Stimulated activated naive CD8-positive, alpha-beta T cell treated with anti-CD3 and anti-CD28 coated beads, Interleukin-15, Interleukin-2, amounts not matched to agents 100 ng/mL and 50 ng/mL, for 24 hours (primary cell): ENCODE data around the gene CDC42BPB.

Experiments used
- H3K27ac Mint-ChIP-seq: one replicate; pipeline ENCODE4 v1.8.0; 2021; ENCODE audit warnings: mild to moderate bottlenecking, mixed read lengths
- H3K27me3 Mint-ChIP-seq: one replicate; pipeline ENCODE4 v1.8.0; 2021; ENCODE audit warnings: mixed read lengths
- H3K36me3 Mint-ChIP-seq: one replicate; pipeline ENCODE4 v1.8.0; 2021; ENCODE audit warnings: low read depth, mixed read lengths
- H3K4me1 Mint-ChIP-seq: one replicate; pipeline ENCODE4 v1.8.0; 2021; ENCODE audit warnings: low read depth, mixed read lengths
- H3K4me3 Mint-ChIP-seq: one replicate; pipeline ENCODE4 v1.8.0; 2021; ENCODE audit warnings: mild to moderate bottlenecking, mixed read lengths
- H3K9me3 Mint-ChIP-seq: one replicate; pipeline ENCODE4 v1.8.0; 2021; ENCODE audit warnings: mixed read lengths

The CDC42BPB gene

DNA sequence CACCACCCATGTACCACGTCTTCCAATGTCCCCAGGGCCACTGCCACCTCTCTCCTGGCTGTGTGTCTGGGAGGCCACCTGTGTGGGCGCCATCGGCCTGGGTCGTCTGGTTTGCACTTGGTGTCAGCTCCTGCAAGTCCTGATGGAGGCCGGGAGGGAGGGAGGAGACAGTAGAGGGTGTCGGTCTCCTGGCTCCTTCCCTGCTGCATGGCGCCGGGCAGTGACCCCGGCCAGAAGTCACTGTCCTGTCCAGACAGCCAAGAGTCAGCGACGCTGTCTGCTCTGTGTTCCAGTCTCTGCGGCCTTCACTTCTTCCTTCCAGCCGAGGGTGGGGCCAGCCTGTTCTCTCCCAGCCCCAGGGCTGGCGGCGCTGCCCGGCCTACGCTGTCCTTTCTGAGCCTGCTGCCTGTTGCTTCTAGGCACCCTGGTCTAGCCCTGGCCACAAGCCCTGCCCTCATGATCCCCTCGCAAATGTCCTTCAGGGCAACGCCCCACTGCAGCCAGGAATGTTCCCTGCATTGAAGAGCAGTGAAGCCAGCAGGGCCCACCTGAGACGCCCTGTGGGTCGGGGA lies 13.7 kb upstream of the CDC42BPB start:
- no peaks in the 10 kb centered on the region for H3K4me1 Mint-ChIP-seq
- peaks cover 14% of the 10 kb centered on the region for H3K27me3 Mint-ChIP-seq
- H3K4me3 Mint-ChIP-seq: no peak overlapping the region
- H3K9me3 Mint-ChIP-seq: no peaks in the 10 kb centered on the region
- no peak overlapping the region for H3K27ac Mint-ChIP-seq
- H3K36me3 Mint-ChIP-seq: no peaks in the 10 kb centered on the region

DNA sequence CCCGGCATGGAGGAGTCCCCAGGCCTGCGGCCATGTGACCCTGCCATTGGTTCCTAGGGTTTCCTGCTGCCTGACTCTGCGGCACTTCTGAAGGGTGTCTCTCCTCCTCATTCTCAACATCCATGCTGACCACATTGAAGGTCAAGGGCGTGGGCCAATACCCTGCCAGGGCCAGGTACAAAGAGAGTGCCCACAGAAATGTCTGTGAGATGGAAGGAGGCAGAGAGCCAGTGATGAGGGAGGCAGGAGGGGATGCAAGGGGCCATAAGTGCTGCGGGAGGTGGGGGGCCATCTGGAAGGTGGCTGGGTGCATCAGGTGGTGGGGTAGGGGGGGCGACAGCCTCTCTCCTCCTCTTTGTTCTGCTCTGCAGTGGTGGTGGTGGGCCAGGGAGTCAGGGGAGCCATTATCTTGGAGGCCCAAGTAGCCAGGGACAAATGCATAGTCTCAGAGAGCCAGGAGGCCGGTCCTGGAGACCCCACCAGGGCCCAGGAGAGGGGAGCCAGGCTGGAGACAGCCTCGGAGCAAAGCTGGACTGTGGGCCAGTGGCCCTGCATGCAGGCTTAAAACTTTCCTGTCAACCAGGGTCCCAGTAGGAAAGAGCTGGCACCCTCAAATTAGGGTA lies 13.0 kb upstream of the CDC42BPB start:
- peaks cover 15% of the 10 kb centered on the region for H3K27me3 Mint-ChIP-seq
- no peaks in the 10 kb centered on the region for H3K9me3 Mint-ChIP-seq
- no peaks in the 10 kb centered on the region for H3K4me1 Mint-ChIP-seq
- no peak overlapping the region for H3K4me3 Mint-ChIP-seq
- H3K27ac Mint-ChIP-seq: no peak overlapping the region
- no peaks in the 10 kb centered on the region for H3K36me3 Mint-ChIP-seq

DNA sequence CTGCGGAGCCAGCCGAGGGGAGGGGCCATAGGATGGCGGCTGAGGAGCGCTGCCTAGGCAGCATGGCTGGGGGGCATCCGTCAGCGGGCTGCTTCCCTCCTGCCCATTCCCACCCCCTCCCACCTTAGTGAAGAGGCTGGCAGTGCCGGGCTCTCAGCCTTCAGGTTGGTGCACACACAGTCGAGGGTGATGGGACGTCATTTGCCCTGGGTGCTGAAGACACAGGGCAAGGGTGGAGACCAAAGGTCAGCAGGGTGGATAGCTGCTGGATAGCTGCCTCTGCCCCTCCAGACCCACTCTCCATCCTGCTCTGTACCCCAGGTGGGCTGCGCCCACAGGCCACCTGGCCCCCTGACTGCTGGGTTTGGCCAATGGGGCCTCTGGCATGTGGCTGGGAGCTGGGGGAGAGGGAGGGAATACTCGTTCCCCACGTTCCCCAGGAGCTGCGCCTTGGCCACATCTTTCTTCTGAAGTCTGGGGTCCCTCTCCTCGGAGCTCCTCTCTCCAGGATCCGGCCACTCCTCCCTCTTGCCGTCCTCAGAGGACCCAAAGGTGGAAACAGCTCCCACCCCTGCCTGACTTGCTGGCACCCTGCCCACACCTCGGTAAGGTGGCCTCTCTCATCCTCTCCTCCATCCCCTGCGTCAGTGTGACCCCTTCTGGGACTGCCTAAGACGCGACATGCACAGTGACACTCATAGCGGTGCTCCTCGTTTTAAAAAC lies 11.2 kb upstream of the CDC42BPB start:
- Mint-ChIP-seq H3K36me3 (no peaks in the 10 kb centered on the region), H3K4me3 (no peak overlapping the region), H3K9me3 (no peaks in the 10 kb centered on the region), H3K27ac (no peak overlapping the region), H3K4me1 (no peaks in the 10 kb centered on the region), H3K27me3 (peaks cover 14% of the 10 kb centered on the region)

DNA sequence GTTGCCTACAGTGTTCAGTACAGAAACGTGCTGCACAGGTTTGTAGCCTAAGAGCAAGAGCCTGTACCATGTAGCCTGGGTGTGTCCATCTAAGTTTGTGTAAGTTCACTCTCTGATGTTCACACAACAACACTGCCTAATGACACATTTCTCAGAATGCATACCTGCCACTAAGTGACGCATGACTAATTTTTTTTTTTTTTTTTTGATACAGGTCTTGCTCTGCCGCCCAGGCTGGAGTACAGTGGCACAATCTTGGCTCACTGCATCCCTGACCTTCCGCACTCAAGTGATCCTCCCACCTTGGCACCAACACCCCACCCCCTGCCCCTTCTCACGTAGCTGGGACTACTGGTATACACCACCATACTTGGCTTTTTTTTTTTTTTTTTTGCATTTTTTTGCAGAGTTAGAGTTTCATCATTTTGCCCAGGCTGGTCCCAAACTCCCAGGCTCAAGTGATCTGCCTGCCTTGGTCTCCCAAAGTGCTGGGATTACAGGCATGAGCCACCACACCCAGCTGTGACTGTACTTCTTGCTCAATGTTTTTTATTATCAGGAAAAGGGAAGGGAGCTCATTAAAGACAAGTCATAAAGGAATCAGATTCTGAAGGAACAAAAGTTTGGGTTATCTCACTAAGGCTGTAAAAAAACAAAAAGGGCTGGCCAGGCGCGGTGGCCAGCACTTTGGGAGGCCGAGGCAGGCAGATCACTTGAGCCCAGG lies 10.0 kb upstream of the CDC42BPB start:
- Mint-ChIP-seq H3K36me3 (no peaks in the 10 kb centered on the region), H3K27ac (no peak overlapping the region), H3K4me3 (no peak overlapping the region), H3K4me1 (no peaks in the 10 kb centered on the region), H3K9me3 (no peaks in the 10 kb centered on the region), H3K27me3 (peaks cover 14% of the 10 kb centered on the region)

DNA sequence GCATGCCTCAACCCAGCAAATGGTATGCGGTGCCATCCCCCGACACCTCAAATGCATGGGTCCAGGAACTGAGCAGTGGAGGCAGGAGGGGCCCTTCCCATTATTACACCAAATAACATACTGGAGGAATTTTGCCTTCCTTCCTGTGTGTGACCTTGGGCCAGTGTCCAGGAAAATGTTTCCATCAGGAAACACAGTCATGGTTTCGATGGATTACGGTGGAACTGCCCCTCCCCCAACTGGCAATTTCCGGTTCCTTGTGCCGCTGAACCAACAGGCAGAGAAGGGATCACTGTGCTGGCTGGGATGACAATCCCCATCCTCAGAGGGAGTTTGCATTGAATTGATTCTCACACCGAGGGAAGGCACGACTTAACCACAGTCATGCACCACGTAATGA lies 9.1 kb upstream of the CDC42BPB start:
- Mint-ChIP-seq H3K27me3 (peaks cover 14% of the 10 kb centered on the region), H3K4me3 (no peak overlapping the region), H3K9me3 (no peaks in the 10 kb centered on the region), H3K27ac (no peak overlapping the region), H3K4me1 (no peaks in the 10 kb centered on the region), H3K36me3 (no peaks in the 10 kb centered on the region)

DNA sequence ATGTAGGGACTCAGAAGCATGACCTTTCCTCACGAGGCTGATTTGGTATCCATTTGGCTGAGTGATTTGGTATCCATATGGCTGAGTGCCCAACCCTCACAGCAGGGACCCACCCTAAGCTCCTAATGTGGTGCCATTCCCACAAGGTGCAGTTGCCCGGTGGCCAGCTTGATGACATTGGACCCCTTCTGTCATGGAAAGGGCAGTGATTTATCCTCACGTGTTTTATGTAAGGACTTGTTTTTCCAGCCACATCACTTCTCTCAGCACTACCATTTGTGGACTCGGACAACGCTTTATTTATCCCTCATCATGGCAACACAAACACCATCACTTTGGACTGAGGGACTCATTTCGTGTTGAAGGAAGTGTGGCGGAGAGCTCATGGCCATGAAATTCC lies 8.5 kb upstream of the CDC42BPB start:
- Mint-ChIP-seq H3K27ac (no peak overlapping the region), H3K4me1 (no peaks in the 10 kb centered on the region), H3K36me3 (no peaks in the 10 kb centered on the region), H3K27me3 (peaks cover 14% of the 10 kb centered on the region), H3K9me3 (no peaks in the 10 kb centered on the region), H3K4me3 (no peak overlapping the region)

DNA sequence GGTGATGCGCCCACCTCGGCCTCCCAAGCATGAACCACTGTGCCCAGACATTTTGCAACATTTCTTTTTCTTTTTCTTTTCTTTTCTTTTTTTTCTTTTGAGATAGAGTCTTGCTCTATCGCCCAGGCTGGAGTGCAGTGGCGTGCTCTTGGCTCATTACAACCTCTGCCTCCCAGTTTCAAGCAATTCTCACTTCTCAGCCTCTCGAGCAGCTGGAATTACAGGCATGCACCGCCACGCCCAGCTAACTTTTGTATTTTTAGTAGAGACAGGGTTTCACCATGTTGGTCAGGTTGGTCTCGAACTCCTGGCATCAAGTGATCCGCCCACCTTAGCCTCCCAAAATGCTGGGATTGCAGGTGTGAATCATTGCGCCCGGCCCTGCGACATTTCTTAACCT lies 7.6 kb upstream of the CDC42BPB start:
- no peak overlapping the region for H3K27ac Mint-ChIP-seq
- no peak overlapping the region for H3K4me3 Mint-ChIP-seq

DNA sequence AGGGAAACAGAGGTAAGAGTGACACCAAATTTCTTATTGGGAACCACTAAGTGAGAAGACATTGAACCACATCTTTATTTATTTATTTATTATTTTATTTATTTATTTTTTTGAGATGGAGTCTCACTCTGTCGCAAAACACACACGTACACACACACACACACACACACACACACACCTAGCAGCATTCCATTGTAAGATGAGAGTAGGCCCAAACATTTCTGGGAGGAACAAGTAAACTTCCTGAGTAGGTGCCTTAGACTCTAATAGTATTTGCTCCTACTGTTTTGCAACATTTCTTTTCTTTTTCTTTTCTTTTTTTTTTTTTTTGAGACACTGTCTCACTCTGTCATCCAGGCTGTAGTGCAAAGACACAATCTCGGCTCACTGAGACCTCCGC lies 7.1 kb upstream of the CDC42BPB start:
- no peaks in the 10 kb centered on the region for H3K9me3 Mint-ChIP-seq
- no peaks in the 10 kb centered on the region for H3K36me3 Mint-ChIP-seq
- H3K27ac Mint-ChIP-seq: no peak overlapping the region
- H3K4me3 Mint-ChIP-seq: no peak overlapping the region
- H3K27me3 Mint-ChIP-seq: peaks cover 22% of the 10 kb centered on the region
- H3K4me1 Mint-ChIP-seq: no peaks in the 10 kb centered on the region

More for the DNA sequence above, 7.6 kb upstream of the CDC42BPB start:
- peaks cover 17% of the 10 kb centered on the region for H3K27me3 Mint-ChIP-seq
- H3K4me1 Mint-ChIP-seq: no peaks in the 10 kb centered on the region
- no peaks in the 10 kb centered on the region for H3K36me3 Mint-ChIP-seq
- no peaks in the 10 kb centered on the region for H3K9me3 Mint-ChIP-seq

DNA sequence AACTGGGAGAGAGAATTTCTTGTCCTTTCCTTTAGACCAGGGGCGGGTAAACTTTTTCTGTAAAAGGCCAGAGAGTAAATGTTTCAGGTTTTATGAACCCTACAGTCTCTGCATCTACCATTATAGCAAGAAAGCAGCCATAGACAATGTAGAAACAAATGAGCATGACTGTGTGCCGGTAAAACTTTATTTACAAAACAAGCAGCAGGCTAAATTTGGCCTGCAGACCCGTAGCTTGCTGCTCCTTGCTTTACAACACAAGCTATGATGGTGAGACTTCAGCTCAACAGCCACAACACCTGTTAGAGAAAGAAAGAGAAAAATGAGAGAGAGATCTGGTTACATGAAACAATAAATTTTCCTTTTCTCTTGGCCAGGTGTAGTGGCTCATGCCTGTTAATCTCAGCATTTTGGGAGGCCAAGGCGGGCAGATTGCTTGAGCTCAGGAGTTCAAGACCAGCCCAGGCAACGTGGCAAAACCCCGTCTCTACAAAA lies 4.2 kb upstream of the CDC42BPB start:
- Mint-ChIP-seq H3K4me1 (peaks cover 7% of the 10 kb centered on the region), H3K36me3 (no peaks in the 10 kb centered on the region), H3K27me3 (peaks cover 28% of the 10 kb centered on the region), H3K27ac (no peak overlapping the region), H3K4me3 (no peak overlapping the region), H3K9me3 (no peaks in the 10 kb centered on the region)

DNA sequence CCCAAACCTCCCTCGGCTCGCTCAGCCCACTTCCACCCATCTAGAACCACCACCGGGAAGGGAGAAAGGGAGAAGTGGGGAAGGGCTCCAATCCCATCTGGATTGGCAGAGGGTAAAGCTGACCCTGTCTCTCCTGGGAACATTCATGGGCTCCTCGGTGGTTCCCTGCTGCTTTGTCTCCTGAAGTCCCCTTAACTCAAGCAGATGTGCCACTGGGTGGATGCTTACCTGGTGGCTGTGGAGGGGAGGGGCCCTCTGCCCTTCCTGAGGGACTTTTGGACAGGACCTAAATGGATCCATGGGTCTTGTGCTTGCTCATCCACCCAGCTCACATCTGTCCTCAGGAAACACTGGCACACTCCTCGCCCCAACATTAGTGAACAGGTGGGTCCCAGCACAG lies 2.2 kb upstream of the CDC42BPB start:
- Mint-ChIP-seq H3K4me1 (peaks cover 11% of the 10 kb centered on the region), H3K4me3 (no peak overlapping the region), H3K27ac (no peak overlapping the region), H3K36me3 (no peaks in the 10 kb centered on the region), H3K9me3 (no peaks in the 10 kb centered on the region), H3K27me3 (peaks cover 34% of the 10 kb centered on the region)

DNA sequence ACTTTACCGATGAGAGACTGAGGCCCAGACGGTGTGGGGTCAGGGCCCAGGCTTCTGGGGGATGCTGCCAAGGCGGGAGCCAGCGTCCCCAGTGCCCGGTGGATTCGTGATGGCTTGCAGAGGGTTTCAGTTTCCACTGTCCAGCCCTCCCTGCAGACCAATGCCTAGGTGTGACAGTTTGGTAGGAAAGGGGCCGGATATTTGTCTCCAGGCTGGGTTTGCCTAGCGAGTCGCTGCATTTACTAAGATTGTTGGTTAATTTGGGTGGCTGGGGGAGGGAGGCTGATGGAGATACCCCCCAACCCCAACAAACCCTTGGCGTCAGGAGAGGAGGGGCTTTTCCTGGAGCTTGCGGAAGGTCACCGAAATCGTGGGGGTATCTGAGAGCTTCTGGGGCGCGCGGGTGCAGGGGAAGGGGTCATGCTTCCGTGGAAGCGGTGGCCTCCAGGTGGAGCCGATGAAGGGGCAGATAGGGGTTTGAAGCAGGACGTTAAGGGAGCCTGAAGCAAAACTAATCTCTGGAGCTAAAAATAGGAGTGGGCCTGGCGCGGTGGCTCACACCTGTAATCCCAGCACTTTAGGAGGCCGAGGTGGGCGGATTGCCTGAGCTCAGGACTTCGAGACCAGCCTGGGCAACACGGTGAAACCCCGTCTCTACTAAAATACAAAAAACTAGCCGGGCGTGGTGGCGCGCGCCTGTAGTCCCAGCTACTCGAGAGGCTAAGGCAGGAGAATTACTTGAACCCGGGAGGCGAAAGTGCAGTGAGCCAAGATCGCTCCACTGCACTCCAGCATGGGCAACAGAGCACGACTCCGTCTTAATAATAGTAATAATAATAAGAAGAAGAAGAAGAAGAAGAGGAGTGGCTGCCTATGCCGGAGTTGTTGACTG lies 1.1 kb upstream of the CDC42BPB start:
- Mint-ChIP-seq H3K27me3 (peaks cover 30% of the 10 kb centered on the region), H3K4me3 (peak overlapping the region; percentile 37), H3K27ac (no peak overlapping the region), H3K4me1 (peaks cover 11% of the 10 kb centered on the region), H3K36me3 (no peaks in the 10 kb centered on the region), H3K9me3 (no peaks in the 10 kb centered on the region)

DNA sequence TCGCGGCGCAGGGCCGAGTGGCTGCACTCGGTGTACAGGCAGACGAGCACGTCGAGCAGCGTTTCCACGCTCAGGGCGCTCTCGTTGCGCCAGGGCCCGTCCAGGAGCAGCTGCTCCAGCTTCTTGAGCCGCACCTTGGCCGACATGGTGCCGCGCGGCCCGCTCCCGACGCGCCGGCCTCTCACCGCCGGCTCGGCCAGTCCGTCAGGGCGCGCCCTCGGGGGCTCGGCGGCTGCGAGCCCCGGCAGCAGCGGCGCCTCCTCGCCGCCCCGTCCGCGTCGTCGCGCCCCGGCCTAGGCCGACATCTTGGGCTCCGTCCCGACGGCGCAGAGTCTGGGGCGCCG lies 349 bp downstream of the CDC42BPB start:
- Mint-ChIP-seq H3K36me3 (no peaks in the 10 kb centered on the region), H3K27me3 (peaks cover 30% of the 10 kb centered on the region), H3K4me3 (no peak overlapping the region)

DNA sequence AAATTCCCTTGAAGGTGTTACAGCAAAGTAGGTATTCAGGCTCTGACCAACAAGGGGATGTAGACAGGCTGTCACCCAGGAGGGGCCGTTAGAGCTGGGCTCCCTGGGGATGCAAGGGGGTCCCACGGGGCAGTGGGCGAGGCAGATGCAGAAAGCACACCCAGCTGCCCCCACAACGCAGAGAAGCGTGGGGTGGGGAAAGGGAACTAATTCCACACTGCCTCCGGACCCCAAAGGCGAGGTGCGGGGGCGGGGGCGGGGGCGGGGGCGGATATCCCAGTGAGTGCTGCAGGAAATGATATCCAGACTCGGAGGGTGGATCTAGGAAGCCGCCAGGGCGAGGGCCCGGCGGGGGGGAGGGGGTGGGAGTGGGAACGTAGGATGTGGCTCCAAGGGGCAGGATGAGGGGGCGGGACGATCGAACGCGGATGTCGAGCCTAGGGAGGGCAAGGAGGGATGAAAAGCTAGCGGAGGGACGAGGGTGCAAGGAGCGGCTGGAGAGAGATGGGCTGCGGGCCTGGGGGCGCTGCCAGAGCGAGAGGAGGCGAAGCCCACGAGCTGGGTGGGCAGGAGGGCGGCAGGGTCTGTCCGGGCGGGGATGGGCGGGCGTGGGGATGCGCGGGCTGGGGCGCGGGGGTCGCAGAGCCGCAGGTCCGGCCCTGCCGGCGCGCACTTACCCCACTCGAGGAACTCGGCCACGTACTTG lies 874 bp downstream of the CDC42BPB start:
- H3K9me3 Mint-ChIP-seq: no peaks in the 10 kb centered on the region
- no peaks in the 10 kb centered on the region for H3K36me3 Mint-ChIP-seq
- H3K4me3 Mint-ChIP-seq: peak overlapping the region; percentile 72
- peaks cover 11% of the 10 kb centered on the region for H3K4me1 Mint-ChIP-seq
- peaks cover 30% of the 10 kb centered on the region for H3K27me3 Mint-ChIP-seq
- no peak overlapping the region for H3K27ac Mint-ChIP-seq

More for the DNA sequence above, 349 bp downstream of the CDC42BPB start:
- peaks cover 11% of the 10 kb centered on the region for H3K4me1 Mint-ChIP-seq
- H3K9me3 Mint-ChIP-seq: no peaks in the 10 kb centered on the region
- H3K27ac Mint-ChIP-seq: no peak overlapping the region

DNA sequence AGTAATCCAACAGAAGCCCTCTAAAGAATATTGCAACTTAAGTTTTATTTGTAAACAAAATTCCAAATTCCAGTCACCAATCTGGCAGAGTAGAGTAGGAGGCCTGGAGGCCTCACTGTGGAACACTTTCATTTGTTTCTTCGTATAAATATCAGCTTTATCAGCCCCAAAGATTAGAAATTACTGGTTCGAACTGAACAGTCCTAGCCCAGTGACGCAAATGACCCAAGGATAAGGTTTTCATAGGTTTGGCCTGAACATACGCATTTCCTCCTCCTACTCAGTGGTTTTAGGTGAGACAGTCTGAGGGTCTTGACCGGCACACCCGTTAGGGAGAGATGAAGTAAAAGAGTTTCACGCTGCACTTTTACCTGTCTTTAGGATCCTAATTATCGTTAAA lies 1.7 kb downstream of the CDC42BPB start:
- Mint-ChIP-seq H3K27me3 (peaks cover 30% of the 10 kb centered on the region), H3K9me3 (no peaks in the 10 kb centered on the region), H3K4me1 (peaks cover 11% of the 10 kb centered on the region), H3K27ac (no peak overlapping the region), H3K36me3 (no peaks in the 10 kb centered on the region), H3K4me3 (peak overlapping the region; percentile 72)
